Hepatocyte (in vitro differentiated cells): Measurements from ENCODE around the gene SH2B3.

Experiments used
- EZH2 ChIP-seq: fragments of 200-600 bp; sonication (generic); IDR thresholded peaks from 2 replicates; pipeline ENCODE4 v1.6.1; 2016; ENCODE audit warnings: antibody characterized with exemption, mild to moderate bottlenecking, borderline replicate concordance
- TF ChIP-seq, protein P1 (sequence below): fragments of 200-600 bp; sonication (generic); IDR thresholded peaks from 2 replicates; pipeline ENCODE4 v1.5.1; 2016; ENCODE audit warnings: antibody characterized with exemption, mild to moderate bottlenecking; ENCODE audit not compliant: poor library complexity

DNA sequence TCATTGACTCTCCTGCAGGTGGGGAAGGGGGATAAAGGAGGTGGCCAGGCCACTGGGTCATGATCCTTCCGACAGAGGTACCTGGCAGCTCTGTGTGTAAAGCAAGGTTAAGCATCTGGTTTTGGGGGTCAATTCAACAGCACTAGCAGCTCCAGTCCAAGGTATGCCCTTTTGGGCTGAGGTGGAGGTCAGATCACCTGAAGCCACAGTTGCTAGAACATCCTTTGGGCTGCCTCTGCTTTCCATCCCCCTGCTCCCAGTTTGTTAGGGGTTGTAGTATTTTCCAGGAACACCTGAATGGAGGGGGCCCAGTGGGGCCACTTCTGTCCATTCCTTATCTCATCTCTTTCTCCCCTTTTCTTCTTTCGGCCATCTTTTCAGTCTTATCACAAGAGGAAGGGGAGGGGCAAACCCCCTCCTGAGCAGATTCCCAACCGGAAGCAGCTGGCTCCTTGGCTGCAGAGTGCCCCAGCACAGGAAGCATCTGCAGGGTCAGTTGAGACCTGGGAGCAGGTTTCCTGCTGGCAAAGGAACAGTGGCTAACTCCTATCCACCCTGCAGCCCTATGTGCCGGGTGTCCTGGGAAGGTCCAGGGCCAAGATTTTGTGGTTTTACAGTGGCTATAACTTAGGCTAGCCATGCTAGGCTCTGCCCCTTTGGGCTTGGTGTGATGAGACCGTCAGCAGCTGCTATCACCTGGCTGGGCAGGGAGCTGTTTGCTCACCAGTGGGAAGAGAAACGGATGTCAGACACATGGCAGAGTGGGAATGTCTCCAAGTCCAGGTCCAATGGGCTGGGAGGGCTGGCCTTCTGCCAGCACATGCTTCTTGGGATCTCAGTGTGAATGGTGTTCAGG, 40.2 kb downstream of the SH2B3 start:
- TF ChIP-seq, protein P1, sequence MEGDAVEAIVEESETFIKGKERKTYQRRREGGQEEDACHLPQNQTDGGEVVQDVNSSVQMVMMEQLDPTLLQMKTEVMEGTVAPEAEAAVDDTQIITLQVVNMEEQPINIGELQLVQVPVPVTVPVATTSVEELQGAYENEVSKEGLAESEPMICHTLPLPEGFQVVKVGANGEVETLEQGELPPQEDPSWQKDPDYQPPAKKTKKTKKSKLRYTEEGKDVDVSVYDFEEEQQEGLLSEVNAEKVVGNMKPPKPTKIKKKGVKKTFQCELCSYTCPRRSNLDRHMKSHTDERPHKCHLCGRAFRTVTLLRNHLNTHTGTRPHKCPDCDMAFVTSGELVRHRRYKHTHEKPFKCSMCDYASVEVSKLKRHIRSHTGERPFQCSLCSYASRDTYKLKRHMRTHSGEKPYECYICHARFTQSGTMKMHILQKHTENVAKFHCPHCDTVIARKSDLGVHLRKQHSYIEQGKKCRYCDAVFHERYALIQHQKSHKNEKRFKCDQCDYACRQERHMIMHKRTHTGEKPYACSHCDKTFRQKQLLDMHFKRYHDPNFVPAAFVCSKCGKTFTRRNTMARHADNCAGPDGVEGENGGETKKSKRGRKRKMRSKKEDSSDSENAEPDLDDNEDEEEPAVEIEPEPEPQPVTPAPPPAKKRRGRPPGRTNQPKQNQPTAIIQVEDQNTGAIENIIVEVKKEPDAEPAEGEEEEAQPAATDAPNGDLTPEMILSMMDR = no peak
- no peak for TF ChIP-seq EZH2
